Peyer's patch (tissue), 4 donors: ENCODE results near the gene CDK8.

Experiments
- POLR2A ChIP-seq, 2 donors: fragments of 450-650 bp; IDR thresholded peaks; one replicate each; pipeline ENCODE4 v1.5.1; 2017; ENCODE audit warnings: antibody characterized with exemption in 2 of 2, mild to moderate bottlenecking in 2 of 2, moderate library complexity in 2 of 2
- TF ChIP-seq, protein P1 (sequence below), 6 experiments: fragments of 450-650 bp in 4 of 6; fragments of 200-600 bp in 2 of 6; sonication (generic) in 1 of 6; IDR thresholded peaks; one replicate each; pipeline ENCODE4 v1.5.1; 2017 to 2019; ENCODE audit warnings: antibody characterized with exemption in 6 of 6, mild to moderate bottlenecking in 3 of 6, moderate library complexity in 1 of 6

DNA sequence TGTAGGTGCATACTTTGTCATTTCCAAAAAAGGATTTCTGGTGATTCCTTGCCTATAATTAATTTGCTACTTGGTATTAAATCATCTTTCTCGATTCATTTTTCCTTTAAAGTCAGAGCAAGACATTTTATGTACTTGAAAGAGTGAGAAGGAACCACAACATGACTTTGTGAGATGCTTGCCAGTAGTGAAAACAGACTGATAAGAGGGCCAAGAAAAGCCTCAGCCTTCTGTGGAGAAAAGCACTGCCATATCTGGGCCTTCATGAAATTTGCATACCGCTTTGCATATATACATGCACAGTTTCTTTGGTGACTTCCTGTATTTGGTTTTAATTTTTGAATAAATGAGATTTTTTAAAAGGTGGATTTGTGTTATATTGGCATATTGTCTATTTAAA, 128.4 kb downstream of the CDK8 start:
- TF ChIP-seq, protein P1, sequence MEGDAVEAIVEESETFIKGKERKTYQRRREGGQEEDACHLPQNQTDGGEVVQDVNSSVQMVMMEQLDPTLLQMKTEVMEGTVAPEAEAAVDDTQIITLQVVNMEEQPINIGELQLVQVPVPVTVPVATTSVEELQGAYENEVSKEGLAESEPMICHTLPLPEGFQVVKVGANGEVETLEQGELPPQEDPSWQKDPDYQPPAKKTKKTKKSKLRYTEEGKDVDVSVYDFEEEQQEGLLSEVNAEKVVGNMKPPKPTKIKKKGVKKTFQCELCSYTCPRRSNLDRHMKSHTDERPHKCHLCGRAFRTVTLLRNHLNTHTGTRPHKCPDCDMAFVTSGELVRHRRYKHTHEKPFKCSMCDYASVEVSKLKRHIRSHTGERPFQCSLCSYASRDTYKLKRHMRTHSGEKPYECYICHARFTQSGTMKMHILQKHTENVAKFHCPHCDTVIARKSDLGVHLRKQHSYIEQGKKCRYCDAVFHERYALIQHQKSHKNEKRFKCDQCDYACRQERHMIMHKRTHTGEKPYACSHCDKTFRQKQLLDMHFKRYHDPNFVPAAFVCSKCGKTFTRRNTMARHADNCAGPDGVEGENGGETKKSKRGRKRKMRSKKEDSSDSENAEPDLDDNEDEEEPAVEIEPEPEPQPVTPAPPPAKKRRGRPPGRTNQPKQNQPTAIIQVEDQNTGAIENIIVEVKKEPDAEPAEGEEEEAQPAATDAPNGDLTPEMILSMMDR (IDR thresholded peaks at IDR 0.05): no peak
- no peak for TF ChIP-seq POLR2A (IDR thresholded peaks at IDR 0.05)
